Measurements from ENCODE around the gene HIVEP1. TPM values are rescaled to one million over a fixed set of nuclear protein-coding genes. Genes with fewer than 3 reads are reported as not detected.

Gene HIVEP1
- polyA plus RNA-seq, 3 donors: 1.7 to 8.7 (median 2.7) TPM

- peak overlapping the region; percentile 49 to 79 for H3K27ac ChIP-seq (ENCODE audit: low read depth in 1 of 2, low read length in 2 of 2)
- Mint-ChIP-seq H3K36me3 (no peaks in the 10 kb centered on the region), H3K9me3 (peaks cover 0 to 3% (median 2%) of the 10 kb centered on the region in 7 donors), H3K27me3 (ENCODE audit: low read depth in 3 of 3) (peaks cover under 1 to 8% (median 6%) of the 10 kb centered on the region in 3 donors), H3K27ac (peak overlapping the region; percentile 92 to 98 (median 94)), H3K4me1 (peaks cover 16% of the 10 kb centered on the region), H3K4me3 (peak overlapping the region in 1 of 2 donors; percentile 81)
- peaks cover 13 to 14% of the 10 kb centered on the region in 2 donors for H3K4me1 ChIP-seq (ENCODE audit: control insufficient read depth in 1 of 2, insufficient read depth in 2 of 2, low read length in 2 of 2)
- H3K4me3 ChIP-seq (replicated peaks in 1 of 3; ENCODE audit: low read depth in 2 of 3, low read length in 3 of 3): no peak overlapping the region
- peak; percentile 11 to 63 (median 49) for DNase-seq
- no peaks in the 10 kb centered on the region for H4K20me1 ChIP-seq (ENCODE audit: insufficient read depth, low read length)
- intact Hi-C loops (cut with micrococcal nuclease): loop anchor here in 1 of 2 donors (5.0 to 10.0 kb wide), 3 partner anchors 59 to 154 kb away; no protein-coding TSS in a partner anchor
- H3K9me3 ChIP-seq (replicated peaks in 1 of 2; ENCODE audit: control insufficient read depth in 1 of 2, insufficient read depth in 1 of 2, low read length in 2 of 2): no peaks in the 10 kb centered on the region
- H3K79me2 ChIP-seq (ENCODE audit: insufficient read depth, low read length): no peaks in the 10 kb centered on the region
- peaks cover 0 to 2% of the 10 kb centered on the region in 2 donors for H3K27me3 ChIP-seq (ENCODE audit: control insufficient read depth in 2 of 2, insufficient read depth in 2 of 2, low read length in 2 of 2)
- H2AFZ ChIP-seq (ENCODE audit: insufficient read depth, low read depth, low read length, poor library complexity, severe bottlenecking): no peak overlapping the region
- no peak for TF ChIP-seq CTCF (IDR thresholded peaks at IDR 0.05)
- no peaks in the 10 kb centered on the region for H3K36me3 ChIP-seq (replicated peaks in 1 of 2; ENCODE audit: control insufficient read depth in 1 of 2, insufficient read depth in 2 of 2, low read length in 2 of 2)
- WGBS (ENCODE audit: insufficient coverage): 90% methylated on average over 3 of the region's 4 CpGs
- peak overlapping the region; percentile 16 for H3K4me2 ChIP-seq (replicated peaks; ENCODE audit: extremely low read depth, low read length, poor library complexity, severe bottlenecking)
- H3K9ac ChIP-seq (ENCODE audit: insufficient read depth, low read length, poor library complexity, severe bottlenecking): no peak overlapping the region
Observed at GRCh38 chr6:12208673-12209072, 196.6 kb downstream of the HIVEP1 start.

Other genes starting within 250 kb of the HIVEP1 start
- gene ADTRP, start 233.5 kb upstream of the HIVEP1 start, polyA plus RNA-seq: under 1 TPM in 2 of 3 donors, not detected in 1; 0.04 to 0.20 TPM